Osteoblast (primary cell): ENCODE data around the gene EVI5L. TPM values are rescaled to one million over a fixed set of nuclear protein-coding genes. Genes with fewer than 3 reads are reported as not detected.

Source experiments
- DNase-seq: peaks from one replicate; pipeline ENCODE4 v3.0.0; 2011; ENCODE audit warnings: low spot score, mixed read lengths; ENCODE audit not compliant: insufficient read length; ENCODE audit errors: missing footprints
- H2AFZ ChIP-seq: 2 replicates; pipeline ENCODE4 v1.6.0; 2011; ENCODE audit warnings: mild to moderate bottlenecking, low read length
- H3K27ac ChIP-seq: 2 replicates; pipeline ENCODE4 v1.5.1; 2011; ENCODE audit warnings: mild to moderate bottlenecking, low read depth, low read length, moderate library complexity
- H3K27me3 ChIP-seq: 2 replicates; pipeline ENCODE4 v1.6.0; 2012; ENCODE audit warnings: mild to moderate bottlenecking, control low read depth, inconsistent platforms, low read length, moderate library complexity; ENCODE audit not compliant: insufficient read depth
- H3K36me3 ChIP-seq: 2 replicates; pipeline ENCODE4 v1.5.1; 2011; ENCODE audit warnings: mild to moderate bottlenecking, low read length, control low read depth, moderate library complexity; ENCODE audit not compliant: insufficient read depth
- H3K4me1 ChIP-seq: 2 replicates; pipeline ENCODE4 v1.5.1; 2011; ENCODE audit warnings: mild to moderate bottlenecking, low read length, control low read depth, moderate library complexity; ENCODE audit not compliant: insufficient read depth
- H3K4me2 ChIP-seq: 2 replicates; pipeline ENCODE4 v1.6.0; 2011; ENCODE audit warnings: mild to moderate bottlenecking, low read length; ENCODE audit not compliant: insufficient read depth
- H3K4me3 ChIP-seq: fragments of 200-600 bp; sonication (generic); 3 replicates; pipeline ENCODE4 v1.5.1; 2012; ENCODE audit warnings: mild to moderate bottlenecking, low read length, inconsistent platforms; ENCODE audit not compliant: insufficient read depth
- H3K79me2 ChIP-seq: 2 replicates; pipeline ENCODE4 v1.6.0; 2012; ENCODE audit warnings: mild to moderate bottlenecking, low read length, control low read depth, inconsistent platforms; ENCODE audit not compliant: insufficient read depth
- H3K9me3 ChIP-seq: 2 replicates; pipeline ENCODE4 v1.5.1; 2011; ENCODE audit warnings: low read depth, low read length, control low read depth
- H4K20me1 ChIP-seq: 2 replicates; pipeline ENCODE4 v1.6.0; 2012; ENCODE audit warnings: mild to moderate bottlenecking, low read length, control low read depth; ENCODE audit not compliant: insufficient read depth
- total RNA-seq: library from RNA; depleted of rRNA; stranded (reverse); fragments of >200 nt; gene quantifications from 2 replicates; pipeline ENCODE4 v1.2.3, GENCODE V29; 2012
- TF ChIP-seq, protein P1 (sequence below): IDR thresholded peaks from 2 replicates; pipeline ENCODE4 v1.5.1; 2011; ENCODE audit warnings: mild to moderate bottlenecking, low read depth, low read length, moderate library complexity; ENCODE audit errors: extremely low read depth

EVI5L gene
- total RNA-seq, 1 donor = 26.1 TPM

DNA sequence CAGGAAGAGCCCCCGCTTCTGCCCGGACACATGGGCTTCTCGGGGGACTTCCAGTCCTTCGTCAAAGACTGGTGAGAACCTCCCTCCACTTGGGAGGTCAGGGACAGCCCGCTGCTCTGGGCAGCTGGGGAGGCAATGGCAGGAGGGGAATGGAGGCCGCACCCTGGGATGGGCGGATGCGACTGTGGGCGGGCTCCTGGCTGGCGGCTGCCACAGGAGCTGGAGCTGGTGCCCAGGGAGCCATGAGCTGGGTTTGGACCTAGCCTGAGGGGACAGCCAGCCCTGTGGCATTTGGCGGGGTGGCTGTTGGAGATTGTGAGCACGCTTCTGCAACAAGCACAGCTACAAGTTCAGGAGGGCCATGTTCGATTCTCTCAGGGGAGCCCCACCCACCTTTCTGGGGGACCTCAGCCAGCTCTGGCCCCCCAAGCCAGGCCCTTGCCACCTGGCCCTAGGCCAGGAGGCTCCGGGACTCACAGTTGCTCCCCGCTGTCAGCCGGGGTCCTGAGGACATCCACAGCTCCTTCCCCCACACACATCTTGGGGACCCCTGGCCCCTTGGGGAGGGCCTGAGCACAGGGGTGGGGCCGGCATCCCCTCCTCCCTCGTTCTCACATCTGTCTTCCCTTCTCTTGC, 81.6 kb downstream of the EVI5L start:
- Histone ChIP-seq H4K20me1 (peaks cover 16% of the 10 kb centered on the region), H3K79me2 (peaks cover 17% of the 10 kb centered on the region), H2AFZ (no peak overlapping the region), H3K4me1 (peaks cover 2% of the 10 kb centered on the region), H3K36me3 (peaks cover 14% of the 10 kb centered on the region), H3K9me3 (no peaks in the 10 kb centered on the region), H3K4me3 (no peak overlapping the region), H3K27me3 (peaks cover 11% of the 10 kb centered on the region), H3K27ac (no peak overlapping the region), H3K4me2 (no peak overlapping the region)
- TF ChIP-seq, protein P1, sequence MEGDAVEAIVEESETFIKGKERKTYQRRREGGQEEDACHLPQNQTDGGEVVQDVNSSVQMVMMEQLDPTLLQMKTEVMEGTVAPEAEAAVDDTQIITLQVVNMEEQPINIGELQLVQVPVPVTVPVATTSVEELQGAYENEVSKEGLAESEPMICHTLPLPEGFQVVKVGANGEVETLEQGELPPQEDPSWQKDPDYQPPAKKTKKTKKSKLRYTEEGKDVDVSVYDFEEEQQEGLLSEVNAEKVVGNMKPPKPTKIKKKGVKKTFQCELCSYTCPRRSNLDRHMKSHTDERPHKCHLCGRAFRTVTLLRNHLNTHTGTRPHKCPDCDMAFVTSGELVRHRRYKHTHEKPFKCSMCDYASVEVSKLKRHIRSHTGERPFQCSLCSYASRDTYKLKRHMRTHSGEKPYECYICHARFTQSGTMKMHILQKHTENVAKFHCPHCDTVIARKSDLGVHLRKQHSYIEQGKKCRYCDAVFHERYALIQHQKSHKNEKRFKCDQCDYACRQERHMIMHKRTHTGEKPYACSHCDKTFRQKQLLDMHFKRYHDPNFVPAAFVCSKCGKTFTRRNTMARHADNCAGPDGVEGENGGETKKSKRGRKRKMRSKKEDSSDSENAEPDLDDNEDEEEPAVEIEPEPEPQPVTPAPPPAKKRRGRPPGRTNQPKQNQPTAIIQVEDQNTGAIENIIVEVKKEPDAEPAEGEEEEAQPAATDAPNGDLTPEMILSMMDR = no peak
- peak; percentile 79 for DNase-seq

DNA sequence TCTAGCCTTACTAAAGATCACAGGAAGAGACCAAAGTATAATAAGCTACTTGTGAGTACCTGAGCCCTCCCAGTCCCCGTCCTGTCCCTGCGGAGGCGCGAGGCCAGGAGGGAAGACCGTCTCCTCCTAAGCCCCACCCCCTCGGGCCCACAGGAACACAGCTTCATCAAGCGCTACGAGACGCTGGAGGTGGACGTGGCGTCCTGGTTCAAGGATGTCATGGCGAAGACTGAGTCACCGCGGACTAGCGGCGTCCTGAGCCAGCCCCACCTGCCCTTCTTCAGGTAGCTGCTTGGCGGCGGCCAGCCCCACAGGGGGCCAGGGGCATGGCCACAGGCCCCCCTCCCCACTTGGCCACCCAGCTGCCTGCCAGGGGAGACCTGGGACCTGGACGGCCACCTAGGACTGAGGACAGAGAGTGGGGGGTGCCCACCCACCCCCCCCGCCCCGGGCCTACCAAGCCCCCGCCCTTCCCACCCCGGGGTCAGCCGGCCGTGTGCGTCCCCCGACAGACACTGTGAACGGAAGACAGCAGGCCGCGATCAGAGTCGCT, 82.2 kb downstream of the EVI5L start:
- H2AFZ ChIP-seq = no peak overlapping the region
- no peak overlapping the region for H3K4me3 ChIP-seq
- H3K4me1 ChIP-seq = peaks cover 3% of the 10 kb centered on the region
- H3K9me3 ChIP-seq = no peaks in the 10 kb centered on the region
- TF ChIP-seq, protein P1 = no peak
- no peak overlapping the region for H3K27ac ChIP-seq
- H3K36me3 ChIP-seq = peaks cover 14% of the 10 kb centered on the region
- peaks cover 13% of the 10 kb centered on the region for H4K20me1 ChIP-seq
- H3K4me2 ChIP-seq = no peak overlapping the region
- peaks cover 14% of the 10 kb centered on the region for H3K79me2 ChIP-seq
- peak; percentile 77 for DNase-seq
- H3K27me3 ChIP-seq = peaks cover 14% of the 10 kb centered on the region

DNA sequence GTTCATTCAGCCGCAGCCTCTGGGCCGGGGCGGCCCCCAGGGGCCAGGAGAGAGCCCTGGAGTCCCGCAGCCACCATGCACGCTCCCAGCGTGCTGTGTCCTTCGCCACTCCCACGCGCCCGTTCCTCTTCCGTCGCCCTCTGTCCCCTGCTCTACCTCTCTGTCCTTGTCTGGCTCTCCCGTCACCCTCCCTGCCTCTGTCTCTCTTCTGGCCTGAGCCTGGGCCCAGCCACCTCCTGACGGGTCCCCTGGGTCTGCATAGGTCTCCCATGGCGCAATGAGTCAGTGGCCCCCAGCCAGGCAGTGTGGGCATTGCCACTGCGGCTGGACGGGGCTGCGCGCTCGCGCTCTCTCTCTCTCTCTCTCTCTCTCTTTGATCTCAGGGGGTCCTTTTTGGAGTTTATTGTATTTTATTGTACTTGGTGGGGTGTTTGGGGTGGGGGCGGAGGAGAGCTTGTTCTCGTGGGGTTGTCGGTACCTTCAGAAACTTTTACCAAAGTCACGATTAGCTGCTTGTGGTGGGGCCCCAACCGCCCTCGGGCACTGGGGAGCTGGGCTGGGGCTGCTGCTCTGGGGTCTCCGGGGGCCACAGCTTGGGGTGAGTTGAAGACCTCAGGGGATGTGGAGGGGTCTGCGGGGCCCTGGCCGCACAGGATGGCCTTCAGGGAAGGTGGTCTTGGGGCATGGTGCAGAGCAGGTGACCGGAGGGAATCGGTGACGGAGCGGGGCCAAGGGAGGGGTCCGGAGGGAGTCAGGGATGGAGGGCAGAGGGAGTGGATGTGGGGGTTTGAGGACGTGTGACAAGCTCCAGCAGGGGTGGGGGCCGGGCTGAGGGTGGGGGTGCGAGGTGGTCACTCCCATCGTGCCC, 82.9 kb downstream of the EVI5L start:
- no peak overlapping the region for H3K4me3 ChIP-seq
- H2AFZ ChIP-seq = no peak overlapping the region
- H3K9me3 ChIP-seq = no peaks in the 10 kb centered on the region
- peak; percentile 82 for DNase-seq
- no peak overlapping the region for H3K27ac ChIP-seq
- H3K4me1 ChIP-seq = peaks cover 5% of the 10 kb centered on the region
- H3K27me3 ChIP-seq = peaks cover 19% of the 10 kb centered on the region
- TF ChIP-seq, protein P1 = no peak
- peaks cover 7% of the 10 kb centered on the region for H3K79me2 ChIP-seq
- H4K20me1 ChIP-seq = peaks cover 7% of the 10 kb centered on the region
- no peak overlapping the region for H3K4me2 ChIP-seq
- H3K36me3 ChIP-seq = peaks cover 14% of the 10 kb centered on the region

DNA sequence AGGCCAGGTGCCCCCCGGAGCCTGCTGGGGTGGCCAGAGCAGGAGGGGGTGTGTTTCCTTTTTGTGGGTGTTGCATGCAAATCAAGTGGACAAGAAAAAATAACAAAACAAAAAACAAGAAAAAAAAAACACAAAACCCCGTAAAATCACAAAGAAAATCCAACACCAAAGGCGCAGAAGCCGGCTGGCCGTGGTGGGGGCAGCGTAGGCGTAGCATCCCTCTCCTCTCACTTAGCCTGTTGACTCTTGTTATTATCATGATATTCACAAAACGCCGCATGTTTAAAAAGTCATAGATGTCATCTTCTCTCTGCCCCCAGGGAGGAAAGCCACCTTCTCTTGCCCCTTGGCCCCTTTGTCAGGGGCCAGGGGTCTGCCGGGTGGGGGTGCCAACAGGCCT, 83.6 kb downstream of the EVI5L start:
- TF ChIP-seq, protein P1 = no peak

More for the DNA sequence above, 83.6 kb downstream of the EVI5L start:
- H3K4me1 ChIP-seq = peaks cover 5% of the 10 kb centered on the region
- no peaks in the 10 kb centered on the region for H3K9me3 ChIP-seq
- H3K36me3 ChIP-seq = peaks cover 14% of the 10 kb centered on the region
- no peak overlapping the region for H3K27ac ChIP-seq
- no peak overlapping the region for H2AFZ ChIP-seq
- H3K79me2 ChIP-seq = no peaks in the 10 kb centered on the region
- peaks cover 7% of the 10 kb centered on the region for H4K20me1 ChIP-seq
- DNase-seq = peak; percentile 89
- no peak overlapping the region for H3K4me2 ChIP-seq
- no peak overlapping the region for H3K4me3 ChIP-seq
- H3K27me3 ChIP-seq = peaks cover 23% of the 10 kb centered on the region
